ENCODE measurements around the gene SUN2. TPM values are rescaled to one million over a fixed set of nuclear protein-coding genes. Genes with fewer than 3 reads are reported as not detected.

SUN2 gene
- total RNA-seq, 1 donor from 2014 or later = 70.5 TPM

GRCh38 chr22:38728871-38729796 lies 26.7 kb downstream of the SUN2 start:
- H3K27ac Mint-ChIP-seq = no peak overlapping the region
- no peak overlapping the region for H3K4me3 Mint-ChIP-seq
- peaks cover 14% of the 10 kb centered on the region for H3K36me3 Mint-ChIP-seq
- peaks cover 3% of the 10 kb centered on the region for H3K4me1 Mint-ChIP-seq (ENCODE audit: unreplicated experiment)
- no peaks in the 10 kb centered on the region for H3K27me3 Mint-ChIP-seq
- no peak for TF ChIP-seq CTCF (conservative IDR thresholded peaks at IDR 0.05)
- no peaks in the 10 kb centered on the region for H3K9me3 Mint-ChIP-seq
- DNase-seq (ENCODE audit: extremely low spot score, unreplicated experiment) = no peak

GRCh38 chr22:38727530-38728451 lies 28.0 kb downstream of the SUN2 start:
- Mint-ChIP-seq H3K27me3 (no peaks in the 10 kb centered on the region), H3K9me3 (no peaks in the 10 kb centered on the region), H3K4me3 (no peak overlapping the region), H3K36me3 (peaks cover 16% of the 10 kb centered on the region), H3K27ac (no peak overlapping the region), H3K4me1 (ENCODE audit: unreplicated experiment) (no peaks in the 10 kb centered on the region)
- TF ChIP-seq CTCF (conservative IDR thresholded peaks at IDR 0.05) = no peak
- no peak for DNase-seq (ENCODE audit: extremely low spot score, unreplicated experiment)

- H3K9me3 Mint-ChIP-seq = no peaks in the 10 kb centered on the region
- H3K4me3 Mint-ChIP-seq = no peak overlapping the region
- no peaks in the 10 kb centered on the region for H3K4me1 Mint-ChIP-seq (ENCODE audit: unreplicated experiment)
- no peaks in the 10 kb centered on the region for H3K27me3 Mint-ChIP-seq
- no peak for TF ChIP-seq CTCF (conservative IDR thresholded peaks at IDR 0.05)
- H3K27ac Mint-ChIP-seq = no peak overlapping the region
- DNase-seq (ENCODE audit: extremely low spot score, unreplicated experiment) = no peak
- H3K36me3 Mint-ChIP-seq = peaks cover 18% of the 10 kb centered on the region
Measured at GRCh38 chr22:38727123-38727522, 28.7 kb downstream of the SUN2 start.

GRCh38 chr22:38725900-38726655 lies 29.7 kb downstream of the SUN2 start:
- no peaks in the 10 kb centered on the region for H3K27me3 Mint-ChIP-seq
- no peak for TF ChIP-seq CTCF (conservative IDR thresholded peaks at IDR 0.05)
- H3K36me3 Mint-ChIP-seq = peaks cover 18% of the 10 kb centered on the region
- H3K4me3 Mint-ChIP-seq = no peak overlapping the region
- no peak overlapping the region for H3K27ac Mint-ChIP-seq
- DNase-seq (ENCODE audit: extremely low spot score, unreplicated experiment) = no peak
- H3K9me3 Mint-ChIP-seq = no peaks in the 10 kb centered on the region
- H3K4me1 Mint-ChIP-seq (ENCODE audit: unreplicated experiment) = no peaks in the 10 kb centered on the region

GRCh38 chr22:38724926-38725571 lies 30.7 kb downstream of the SUN2 start:
- no peak for DNase-seq (ENCODE audit: extremely low spot score, unreplicated experiment)
- H3K9me3 Mint-ChIP-seq = no peaks in the 10 kb centered on the region
- TF ChIP-seq CTCF (conservative IDR thresholded peaks at IDR 0.05) = peak; percentile 67
- peak overlapping the region; percentile 28 for H3K27ac Mint-ChIP-seq
- H3K4me1 Mint-ChIP-seq (ENCODE audit: unreplicated experiment) = no peaks in the 10 kb centered on the region
- no peak overlapping the region for H3K4me3 Mint-ChIP-seq
- peaks cover 18% of the 10 kb centered on the region for H3K36me3 Mint-ChIP-seq
- H3K27me3 Mint-ChIP-seq = no peaks in the 10 kb centered on the region
